HTERT RPE-1 (cell line): ENCODE results near the gene VGLL2.
"Not testable (repeated sequence)": the region's sequence is repeated elsewhere in the genome, so short reads cannot be mapped to it uniquely, and the experiment has no call there.

Experiments used
- in situ Hi-C: fragments of 300-500 bp; cut with MboI; formaldehyde crosslinking; loops from 4 replicates; pipeline ENCODE4 v1.14.3; 2020; ENCODE audit warnings: low sequenced_read_pairs

VGLL2 gene

GRCh38 chr6:117265410-117266256, at the start of gene VGLL2:
TSS of gene VGLL2 (plus strand) at chr6:117265558. CDS start at chr6:117265764, 206 bp downstream.
- in situ Hi-C loops, result no loop called here

- in situ Hi-C loops, result no loop called here
Measured at GRCh38 chr6:117222861-117223260, 42.5 kb upstream of the VGLL2 start.

GRCh38 chr6:117226778-117227177, 38.6 kb upstream of the VGLL2 start:
- in situ Hi-C loops, result no loop called here

GRCh38 chr6:117227245-117227962, 38.0 kb upstream of the VGLL2 start:
- in situ Hi-C loops, result no loop called here

GRCh38 chr6:117228202-117228601, 37.2 kb upstream of the VGLL2 start:
- in situ Hi-C loops, result no loop called here

- in situ Hi-C loops, result no loop called here
Measured at GRCh38 chr6:117229870-117230269, 35.5 kb upstream of the VGLL2 start.

- in situ Hi-C loops, result no loop called here
Measured at GRCh38 chr6:117231466-117231865, 33.9 kb upstream of the VGLL2 start.

GRCh38 chr6:117232196-117232595, 33.2 kb upstream of the VGLL2 start:
- in situ Hi-C loops, result no loop called here

GRCh38 chr6:117233145-117233544, 32.2 kb upstream of the VGLL2 start:
- in situ Hi-C loops, result no loop called here

- in situ Hi-C loops, result no loop called here
Measured at GRCh38 chr6:117237561-117237960, 27.8 kb upstream of the VGLL2 start.

- in situ Hi-C loops, result not testable (repeated sequence)
Measured at GRCh38 chr6:117244571-117244970, 20.8 kb upstream of the VGLL2 start.

GRCh38 chr6:117244979-117245378, 20.4 kb upstream of the VGLL2 start:
- in situ Hi-C loops, result not testable (repeated sequence)

- in situ Hi-C loops, result no loop called here
Measured at GRCh38 chr6:117253785-117254184, 11.6 kb upstream of the VGLL2 start.

GRCh38 chr6:117262799-117263198, 2.6 kb upstream of the VGLL2 start:
- in situ Hi-C loops, result no loop called here

GRCh38 chr6:117263353-117263927, 1.9 kb upstream of the VGLL2 start:
- in situ Hi-C loops, result no loop called here

GRCh38 chr6:117264369-117264691, 1.0 kb upstream of the VGLL2 start:
- in situ Hi-C loops, result no loop called here

- in situ Hi-C loops, result no loop called here
Measured at GRCh38 chr6:117264692-117265409, 507 bp upstream of the VGLL2 start.

- in situ Hi-C loops, result no loop called here
Measured at GRCh38 chr6:117266257-117267053, 1.1 kb downstream of the VGLL2 start.

- in situ Hi-C loops, result no loop called here
Measured at GRCh38 chr6:117267054-117267347, 1.6 kb downstream of the VGLL2 start.

- in situ Hi-C loops, result no loop called here
Measured at GRCh38 chr6:117267766-117268534, 2.6 kb downstream of the VGLL2 start.
